GM23338 (cell line): ENCODE data around the gene ZNF605. TPM values are rescaled to one million over a fixed set of nuclear protein-coding genes. Genes with fewer than 3 reads are reported as not detected.

ENCODE experiments used
- ATAC-seq: fragments of 200-7000 bp; cut with Tn5 transposase; 3 replicates; pipeline ENCODE4 v1.9.1; 2020
- DNase-seq: peaks from one replicate; pipeline ENCODE4 v3.0.0-alpha.2; 2015; ENCODE audit warnings: low spot score
- H2AFZ ChIP-seq: fragments of 200-600 bp; sonication (generic); 2 replicates; pipeline ENCODE4 v1.8.0; 2016; ENCODE audit warnings: antibody characterized with exemption, mild to moderate bottlenecking, moderate library complexity
- H3F3A ChIP-seq: fragments of 200-600 bp; sonication (generic); replicated peaks from 2 replicates; pipeline ENCODE4 v1.8.0; 2017; ENCODE audit warnings: antibody characterized with exemption, mixed run types, low read depth
- H3K27ac ChIP-seq: fragments of 200-600 bp; sonication (generic); 2 replicates; pipeline ENCODE4 v1.6.1; 2016; ENCODE audit warnings: low read depth
- H3K27me3 ChIP-seq: fragments of 200-600 bp; sonication (generic); 2 replicates; pipeline ENCODE4 v1.8.0; 2016; ENCODE audit warnings: mild to moderate bottlenecking, mixed run types, moderate library complexity; ENCODE audit not compliant: insufficient read depth
- H3K36me3 ChIP-seq: fragments of 200-600 bp; sonication (generic); 2 replicates; pipeline ENCODE4 v1.8.0; 2016; ENCODE audit warnings: mild to moderate bottlenecking; ENCODE audit not compliant: insufficient read depth
- H3K4me1 ChIP-seq: fragments of 200-600 bp; sonication (generic); 2 replicates; pipeline ENCODE4 v1.8.0; 2016; ENCODE audit warnings: mild to moderate bottlenecking, moderate library complexity; ENCODE audit not compliant: insufficient read depth
- H3K4me2 ChIP-seq: fragments of 200-600 bp; sonication (generic); 2 replicates; pipeline ENCODE4 v1.7.1; 2017; ENCODE audit warnings: mixed run types
- H3K4me3 ChIP-seq: fragments of 200-600 bp; sonication (generic); 2 replicates; pipeline ENCODE4 v1.6.1; 2016; ENCODE audit warnings: mixed run types
- H3K79me2 ChIP-seq: fragments of 200-600 bp; sonication (generic); replicated peaks from 2 replicates; pipeline ENCODE4 v1.8.0; 2017; ENCODE audit warnings: mild to moderate bottlenecking; ENCODE audit not compliant: insufficient read depth
- H3K9me2 ChIP-seq: fragments of 200-600 bp; sonication (generic); 2 replicates; pipeline ENCODE4 v1.8.0; 2017; ENCODE audit not compliant: insufficient read depth
- H4K20me1 ChIP-seq: fragments of 200-600 bp; sonication (generic); replicated peaks from 2 replicates; pipeline ENCODE4 v1.8.0; 2017; ENCODE audit warnings: mild to moderate bottlenecking; ENCODE audit not compliant: insufficient read depth
- H3K27ac Mint-ChIP-seq: 2 replicates; pipeline ENCODE4 v1.8.0; 2020; ENCODE audit warnings: inconsistent platforms, mild to moderate bottlenecking, moderate library complexity, mixed read lengths
- H3K27me3 Mint-ChIP-seq: 3 replicates; pipeline ENCODE4 v1.8.0; 2022; ENCODE audit warnings: low read depth, mild to moderate bottlenecking, moderate library complexity, mixed read lengths, inconsistent platforms; ENCODE audit not compliant: insufficient read depth, poor library complexity
- H3K36me3 Mint-ChIP-seq: 3 replicates; pipeline ENCODE4 v1.8.0; 2021; ENCODE audit warnings: low read depth, mild to moderate bottlenecking, inconsistent platforms, moderate library complexity, mixed read lengths
- H3K4me1 Mint-ChIP-seq: 3 replicates; pipeline ENCODE4 v1.8.0; 2020; ENCODE audit warnings: mild to moderate bottlenecking, inconsistent platforms, mixed read lengths
- H3K4me3 Mint-ChIP-seq: 3 replicates; pipeline ENCODE4 v1.8.0; 2021; ENCODE audit warnings: moderate library complexity, mild to moderate bottlenecking, inconsistent platforms, mixed read lengths
- H3K9me3 Mint-ChIP-seq: 3 replicates; pipeline ENCODE4 v1.8.0; 2020; ENCODE audit warnings: moderate library complexity, mild to moderate bottlenecking, inconsistent platforms, mixed read lengths
- CREB1 ChIP-seq: fragments of 250-450 bp; sonication (Bioruptor Pico); IDR thresholded peaks from 2 replicates; pipeline ENCODE4 v1.5.0; 2020; ENCODE audit warnings: low read depth, mild to moderate bottlenecking, moderate library complexity
- EZH2phosphoT487 ChIP-seq: fragments of 200-600 bp; sonication (generic); IDR thresholded peaks from one replicate; pipeline ENCODE4 v1.8.1; 2018; ENCODE audit warnings: antibody characterized with exemption; ENCODE audit not compliant: unreplicated experiment
- POLR2AphosphoS5 ChIP-seq: IDR thresholded peaks from 2 replicates; pipeline ENCODE4 v1.6.1; 2016; ENCODE audit warnings: antibody characterized with exemption, low read depth
- STAT1 ChIP-seq: IDR thresholded peaks from one replicate; pipeline ENCODE4 v1.6.1; 2016; ENCODE audit warnings: antibody characterized with exemption; ENCODE audit not compliant: unreplicated experiment
- polyA plus RNA-seq: library from polyadenylated mRNA; unstranded; fragments of >200 nt; fragmentation: Nextera tagmentation; extraction: Ambion mirVana; gene quantifications from 2 replicates; pipeline ENCODE4 v1.2.1, GENCODE V29; 2016
- total RNA-seq: library from RNA; depleted of rRNA; stranded (reverse); fragments of >200 nt; shearing (Covaris generic); gene quantifications from 2 replicates; pipeline ENCODE4 v1.2.3, GENCODE V29; 2014
- TF ChIP-seq, protein P1 (sequence below): IDR thresholded peaks from 2 replicates; pipeline ENCODE4 v1.6.1; 2016; ENCODE audit warnings: antibody characterized with exemption
- TF ChIP-seq, protein P2 (sequence below): IDR thresholded peaks from one replicate; pipeline ENCODE4 v1.6.1; 2018; ENCODE audit warnings: antibody characterized with exemption; ENCODE audit not compliant: unreplicated experiment

The ZNF605 gene
- total and polyA plus RNA-seq, 2 experiments from 2014 or later: 13.5 to 17.1 TPM

DNA sequence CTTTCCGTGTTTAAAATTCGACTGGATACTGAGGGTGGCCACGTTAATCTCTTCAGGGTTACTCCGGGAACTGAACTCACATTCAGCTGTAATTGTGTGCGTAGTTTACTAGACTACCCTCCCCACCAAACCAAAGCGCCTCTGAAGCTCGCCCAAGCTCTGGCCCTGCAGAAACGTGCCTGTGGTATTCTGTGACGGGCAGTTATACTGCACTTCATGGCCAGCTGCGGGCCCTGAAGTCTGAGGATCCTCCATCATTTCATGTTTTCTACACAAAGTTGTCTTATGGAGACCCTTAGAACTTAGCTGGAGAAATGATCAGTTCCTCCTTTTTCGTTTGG is 30.7 kb upstream of the ZNF605 start:
- 0 out of 2 replicates have a peak overlapping the region, but pooled peaks have one; percentile 38 for H3K27ac Mint-ChIP-seq
- Histone ChIP-seq H3K36me3 (no peaks in the 10 kb centered on the region), H3K9me2 (0 out of 2 replicates have a peak, but pooled peaks cover 3% of the 10 kb centered on the region), H3K27ac (no peak overlapping the region), H3F3A (no peaks in the 10 kb centered on the region), H3K27me3 (no peaks in the 10 kb centered on the region), H3K79me2 (peaks cover 54% of the 10 kb centered on the region), H3K4me1 (0 out of 2 replicates have a peak, but pooled peaks cover 8% of the 10 kb centered on the region), H3K4me2 (peak overlapping the region; percentile 90), H3K4me3 (peak overlapping the region; percentile 94), H4K20me1 (no peaks in the 10 kb centered on the region), H2AFZ (peak overlapping the region; percentile 99)
- H3K27me3 Mint-ChIP-seq: peaks cover 16% of the 10 kb centered on the region
- TF ChIP-seq, protein P1, sequence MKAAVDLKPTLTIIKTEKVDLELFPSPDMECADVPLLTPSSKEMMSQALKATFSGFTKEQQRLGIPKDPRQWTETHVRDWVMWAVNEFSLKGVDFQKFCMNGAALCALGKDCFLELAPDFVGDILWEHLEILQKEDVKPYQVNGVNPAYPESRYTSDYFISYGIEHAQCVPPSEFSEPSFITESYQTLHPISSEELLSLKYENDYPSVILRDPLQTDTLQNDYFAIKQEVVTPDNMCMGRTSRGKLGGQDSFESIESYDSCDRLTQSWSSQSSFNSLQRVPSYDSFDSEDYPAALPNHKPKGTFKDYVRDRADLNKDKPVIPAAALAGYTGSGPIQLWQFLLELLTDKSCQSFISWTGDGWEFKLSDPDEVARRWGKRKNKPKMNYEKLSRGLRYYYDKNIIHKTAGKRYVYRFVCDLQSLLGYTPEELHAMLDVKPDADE: no peak
- TF ChIP-seq EZH2phosphoT487 (no peak), STAT1 (no peak), CREB1 (CRISPR knock-in tag) (no peak)
- peak overlapping the region; percentile 94 for H3K4me3 Mint-ChIP-seq
- peaks cover 57% of the 10 kb centered on the region for H3K36me3 Mint-ChIP-seq
- DNase-seq: peak; percentile 18
- peak; percentile 4; the same call in 2 of the 3 replicates for ATAC-seq
- H3K9me3 Mint-ChIP-seq: peaks cover 74% of the 10 kb centered on the region
- H3K4me1 Mint-ChIP-seq: peaks cover 13% of the 10 kb centered on the region

DNA sequence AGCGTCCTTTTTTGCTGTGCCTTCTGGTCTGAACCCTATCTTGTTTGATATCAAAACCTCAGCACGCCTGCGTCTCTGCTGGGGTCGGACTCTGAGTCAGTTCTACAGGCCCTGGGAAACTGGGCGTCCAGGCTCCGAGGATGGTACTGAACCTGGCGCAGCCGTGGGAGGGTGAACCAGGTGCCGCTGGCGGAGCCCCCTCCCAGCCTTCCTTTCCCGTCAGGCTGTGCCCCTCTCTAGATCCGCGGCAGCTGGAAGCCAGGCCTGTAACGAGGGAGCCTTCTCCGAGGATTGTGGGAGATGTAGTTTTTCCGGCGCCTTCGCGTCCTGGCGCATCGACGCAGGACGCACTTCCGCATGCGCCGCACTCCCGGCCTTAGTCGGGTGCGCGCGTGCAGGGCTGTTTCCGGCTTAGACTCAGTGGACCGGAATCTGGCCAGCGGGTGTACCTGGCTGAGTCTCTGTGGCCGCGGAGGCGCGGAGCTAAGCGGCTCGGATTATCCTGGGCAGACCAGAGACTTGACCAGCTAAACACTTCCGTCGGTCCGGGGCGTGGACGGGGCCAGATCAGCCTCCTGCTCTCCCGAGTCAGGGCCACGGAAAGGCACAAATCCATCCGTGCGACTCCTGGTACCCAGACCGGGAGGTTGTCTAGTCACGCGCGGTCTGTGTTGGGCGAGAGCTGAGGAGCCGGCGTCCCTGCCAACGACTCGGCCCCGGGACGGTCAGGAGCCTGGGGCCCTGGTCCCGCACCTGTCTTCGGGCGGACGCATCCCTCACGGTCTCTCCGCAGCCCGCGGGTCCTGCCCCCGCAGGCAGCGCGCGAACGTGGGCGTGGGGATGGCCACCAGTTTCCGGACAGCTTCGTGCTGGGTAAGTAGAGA is 30.1 kb upstream of the ZNF605 start, which contains the start of gene ZNF26:
Gene ZNF26 (plus strand): TSS at position 367 of the 884 bp plus-strand sequence. CDS start 474 bp downstream, at position 841.
- Mint-ChIP-seq H3K27me3 (peaks cover 16% of the 10 kb centered on the region), H3K4me3 (peak within 1 kb of the TSS; percentile 94), H3K27ac (peak within 1 kb of the TSS; percentile 96), H3K9me3 (peaks cover 73% of the 10 kb centered on the region), H3K36me3 (peaks cover 51% of the 10 kb centered on the region), H3K4me1 (peaks cover 13% of the 10 kb centered on the region)
- Histone ChIP-seq H3K27me3 (no peaks in the 10 kb centered on the region), H3K36me3 (no peaks in the 10 kb centered on the region), H3K4me1 (0 out of 2 replicates have a peak, but pooled peaks cover 8% of the 10 kb centered on the region), H3K4me3 (peak within 1 kb of the TSS; percentile 94), H2AFZ (peak within 1 kb of the TSS; percentile 100), H3K79me2 (peaks cover 48% of the 10 kb centered on the region), H3F3A (no peaks in the 10 kb centered on the region), H3K9me2 (0 out of 2 replicates have a peak, but pooled peaks cover 3% of the 10 kb centered on the region), H4K20me1 (no peaks in the 10 kb centered on the region), H3K4me2 (peak within 1 kb of the TSS; percentile 92), H3K27ac (peak within 1 kb of the TSS; percentile 60; the same call in 1 of the 2 replicates)
- peak; percentile 99 for ATAC-seq
- TF ChIP-seq, protein P2, sequence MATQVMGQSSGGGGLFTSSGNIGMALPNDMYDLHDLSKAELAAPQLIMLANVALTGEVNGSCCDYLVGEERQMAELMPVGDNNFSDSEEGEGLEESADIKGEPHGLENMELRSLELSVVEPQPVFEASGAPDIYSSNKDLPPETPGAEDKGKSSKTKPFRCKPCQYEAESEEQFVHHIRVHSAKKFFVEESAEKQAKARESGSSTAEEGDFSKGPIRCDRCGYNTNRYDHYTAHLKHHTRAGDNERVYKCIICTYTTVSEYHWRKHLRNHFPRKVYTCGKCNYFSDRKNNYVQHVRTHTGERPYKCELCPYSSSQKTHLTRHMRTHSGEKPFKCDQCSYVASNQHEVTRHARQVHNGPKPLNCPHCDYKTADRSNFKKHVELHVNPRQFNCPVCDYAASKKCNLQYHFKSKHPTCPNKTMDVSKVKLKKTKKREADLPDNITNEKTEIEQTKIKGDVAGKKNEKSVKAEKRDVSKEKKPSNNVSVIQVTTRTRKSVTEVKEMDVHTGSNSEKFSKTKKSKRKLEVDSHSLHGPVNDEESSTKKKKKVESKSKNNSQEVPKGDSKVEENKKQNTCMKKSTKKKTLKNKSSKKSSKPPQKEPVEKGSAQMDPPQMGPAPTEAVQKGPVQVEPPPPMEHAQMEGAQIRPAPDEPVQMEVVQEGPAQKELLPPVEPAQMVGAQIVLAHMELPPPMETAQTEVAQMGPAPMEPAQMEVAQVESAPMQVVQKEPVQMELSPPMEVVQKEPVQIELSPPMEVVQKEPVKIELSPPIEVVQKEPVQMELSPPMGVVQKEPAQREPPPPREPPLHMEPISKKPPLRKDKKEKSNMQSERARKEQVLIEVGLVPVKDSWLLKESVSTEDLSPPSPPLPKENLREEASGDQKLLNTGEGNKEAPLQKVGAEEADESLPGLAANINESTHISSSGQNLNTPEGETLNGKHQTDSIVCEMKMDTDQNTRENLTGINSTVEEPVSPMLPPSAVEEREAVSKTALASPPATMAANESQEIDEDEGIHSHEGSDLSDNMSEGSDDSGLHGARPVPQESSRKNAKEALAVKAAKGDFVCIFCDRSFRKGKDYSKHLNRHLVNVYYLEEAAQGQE: no peak
- TF ChIP-seq, protein P1: peak; percentile 99
- TF ChIP-seq CREB1 (CRISPR knock-in tag): peak; percentile 98
- TF ChIP-seq STAT1: no peak
- peak; percentile 88 for TF ChIP-seq POLR2AphosphoS5
- TF ChIP-seq EZH2phosphoT487: no peak
- peak; percentile 99 for DNase-seq
